Gastroesophageal sphincter (tissue), 4 donors: ENCODE measurements around the gene MAP4K2. TPM values are rescaled to one million over a fixed set of nuclear protein-coding genes. Genes with fewer than 3 reads are reported as not detected.
A peak's percentile ranks its signal among the peaks of the same experiment; 100 is the strongest.

Experiments used
- ATAC-seq: fragments of 150-250 bp; one replicate; pipeline ENCODE4 v1.9.1; 2016; ENCODE audit warnings: mild to moderate bottlenecking, moderate library complexity
- H3K27ac ChIP-seq, 4 donors: fragments of 200-600 bp; sonication (generic) in 3 of 4; 1 replicate in 3 of 4; 2 replicates in 1 of 4; pipeline ENCODE4 v1.5.1; 2016 to 2019
- H3K27me3 ChIP-seq: fragments of 200-600 bp; sonication (generic); one replicate; pipeline ENCODE4 v1.5.1; 2019
- H3K36me3 ChIP-seq, 2 donors: fragments of 200-600 bp; sonication (generic); one replicate each; pipeline ENCODE4 v1.5.1; 2019; ENCODE audit warnings: control low read depth in 1 of 2
- H3K4me1 ChIP-seq, 3 donors: fragments of 200-600 bp; sonication (generic); 1 replicate in 2 of 3; 2 replicates in 1 of 3; pipeline ENCODE4 v1.5.1; 2016 to 2019; ENCODE audit warnings: control low read depth in 2 of 3
- H3K4me3 ChIP-seq, 2 donors: fragments of 200-600 bp; sonication (generic); one replicate each; pipeline ENCODE4 v1.5.1; 2019; ENCODE audit warnings: mild to moderate bottlenecking in 1 of 2, moderate library complexity in 1 of 2
- H3K9me3 ChIP-seq, 3 donors: fragments of 200-600 bp; sonication (generic); one replicate each; pipeline ENCODE4 v1.5.1; 2017 to 2019; ENCODE audit warnings: control low read depth in 2 of 3
- EP300 ChIP-seq: sonication (generic); formaldehyde crosslinking; IDR thresholded peaks from one replicate; pipeline ENCODE4 v1.6.1; 2017; ENCODE audit warnings: antibody characterized with exemption, mild to moderate bottlenecking
- POLR2A ChIP-seq, 2 donors: fragments of 450-650 bp; IDR thresholded peaks; one replicate each; pipeline ENCODE4 v1.6.1; 2017; ENCODE audit warnings: antibody characterized with exemption in 2 of 2, mild to moderate bottlenecking in 2 of 2, moderate library complexity in 1 of 2
- POLR2AphosphoS5 ChIP-seq: sonication (generic); formaldehyde crosslinking; IDR thresholded peaks from one replicate; pipeline ENCODE4 v1.6.1; 2017; ENCODE audit warnings: antibody characterized with exemption
- WGBS, 2 donors: methylation state at CpG; one replicate each; pipeline ENCODE4 v1.1.5; 2018; ENCODE audit warnings: low coverage in 1 of 2; 5-methylcytosine and 5-hydroxymethylcytosine counted together
- total RNA-seq, 4 donors: library from RNA; depleted of rRNA; stranded (reverse); fragments of >200 nt; gene quantifications; one replicate each; pipeline ENCODE4 v1.1.0, GENCODE V29; 2016
- TF ChIP-seq, protein P1 (sequence below), 4 experiments: fragments of 200-600 bp in 2 of 4; fragments of 450-650 bp in 2 of 4; sonication (generic) in 1 of 4; IDR thresholded peaks; one replicate each; pipeline ENCODE4 v1.5.1; 2017 to 2019; ENCODE audit warnings: antibody characterized with exemption in 4 of 4, mild to moderate bottlenecking in 2 of 4, moderate library complexity in 2 of 4

The MAP4K2 gene
- total RNA-seq, 4 donors from 2014 or later: 17.6 to 24.0 (median 19.6) TPM

DNA sequence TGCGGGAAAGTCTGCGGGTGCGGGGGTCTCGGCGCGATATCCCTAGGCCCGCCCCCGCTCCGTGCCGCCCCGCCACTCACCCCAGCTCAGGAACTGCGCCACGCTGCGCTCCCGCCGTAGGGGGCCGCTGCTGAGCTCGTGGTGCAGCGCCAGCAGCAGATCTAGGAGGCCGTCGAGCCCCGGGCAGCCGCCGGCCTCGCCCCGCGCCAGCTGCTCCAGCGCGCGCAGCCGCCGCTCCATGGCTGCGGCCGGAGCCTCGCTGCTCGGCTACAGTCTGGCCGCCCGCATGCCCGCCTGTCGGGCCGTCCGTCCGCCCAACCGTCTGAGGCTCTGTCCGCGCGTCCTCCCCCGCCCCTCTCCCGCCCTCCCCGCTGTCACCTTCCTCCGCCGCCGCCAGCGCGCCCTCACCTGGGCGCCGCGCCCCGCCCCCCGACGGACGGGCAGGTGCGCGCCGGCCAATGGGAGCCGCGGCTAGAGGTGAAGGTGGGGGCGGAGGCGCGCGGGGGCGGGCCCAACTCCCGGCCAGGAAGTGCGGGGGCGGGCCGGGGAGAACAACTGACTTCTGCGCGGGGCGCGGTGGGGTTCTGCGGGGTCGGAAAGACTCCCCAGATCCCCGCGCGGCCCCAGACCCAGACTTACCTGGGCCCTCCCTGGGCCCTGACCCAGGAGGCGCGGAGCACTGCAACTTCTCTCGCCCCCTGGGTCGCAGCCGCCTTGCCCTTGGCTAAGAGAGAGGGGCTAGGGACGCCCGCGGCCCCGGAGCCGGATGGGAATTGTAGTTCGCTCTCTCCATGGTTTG is 41.5 kb upstream of the MAP4K2 start, which contains the start of gene CDC42BPG:
Gene CDC42BPG, minus strand, starts transcription at position 324 of the 799 bp plus-strand sequence. Its CDS starts 84 bp downstream, at position 240.
- Histone ChIP-seq H3K36me3 (no peaks in the 10 kb centered on the region), H3K9me3 (no peaks in the 10 kb centered on the region), H3K4me1 (peaks cover 0 to 39% (median 13%) of the 10 kb centered on the region in 3 donors), H3K27ac (peak within 1 kb of the TSS in 2 of 4 donors; percentile 0 to 57), H3K27me3 (peaks cover 6% of the 10 kb centered on the region), H3K4me3 (peak within 1 kb of the TSS; percentile 1 to 50)
- 0% methylated on average over 1 of the region's 96 CpGs; no CpG with 5 or more reads in 1 of the 2 donors for WGBS, 2 donors
- ATAC-seq: peak; percentile 75
- TF ChIP-seq POLR2AphosphoS5: no peak
- TF ChIP-seq, protein P1, sequence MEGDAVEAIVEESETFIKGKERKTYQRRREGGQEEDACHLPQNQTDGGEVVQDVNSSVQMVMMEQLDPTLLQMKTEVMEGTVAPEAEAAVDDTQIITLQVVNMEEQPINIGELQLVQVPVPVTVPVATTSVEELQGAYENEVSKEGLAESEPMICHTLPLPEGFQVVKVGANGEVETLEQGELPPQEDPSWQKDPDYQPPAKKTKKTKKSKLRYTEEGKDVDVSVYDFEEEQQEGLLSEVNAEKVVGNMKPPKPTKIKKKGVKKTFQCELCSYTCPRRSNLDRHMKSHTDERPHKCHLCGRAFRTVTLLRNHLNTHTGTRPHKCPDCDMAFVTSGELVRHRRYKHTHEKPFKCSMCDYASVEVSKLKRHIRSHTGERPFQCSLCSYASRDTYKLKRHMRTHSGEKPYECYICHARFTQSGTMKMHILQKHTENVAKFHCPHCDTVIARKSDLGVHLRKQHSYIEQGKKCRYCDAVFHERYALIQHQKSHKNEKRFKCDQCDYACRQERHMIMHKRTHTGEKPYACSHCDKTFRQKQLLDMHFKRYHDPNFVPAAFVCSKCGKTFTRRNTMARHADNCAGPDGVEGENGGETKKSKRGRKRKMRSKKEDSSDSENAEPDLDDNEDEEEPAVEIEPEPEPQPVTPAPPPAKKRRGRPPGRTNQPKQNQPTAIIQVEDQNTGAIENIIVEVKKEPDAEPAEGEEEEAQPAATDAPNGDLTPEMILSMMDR (IDR thresholded peaks at IDR 0.05): peak in 3 of 4 experiments; percentile 70 to 82 (median 80)

- Histone ChIP-seq H3K4me3 (peak overlapping the region in 1 of 2 donors; percentile 50), H3K36me3 (no peaks in the 10 kb centered on the region), H3K27ac (peak overlapping the region in 1 of 4 donors; percentile 57), H3K9me3 (no peaks in the 10 kb centered on the region), H3K27me3 (peaks cover 6% of the 10 kb centered on the region), H3K4me1 (peaks cover 0 to 32% (median 6%) of the 10 kb centered on the region in 3 donors)
- 12 to 37% methylated on average over 5 to 16 of the region's 27 CpGs for WGBS, 2 donors
- TF ChIP-seq EP300: no peak
- TF ChIP-seq, protein P1 (IDR thresholded peaks at IDR 0.05): no peak
- no peak for TF ChIP-seq POLR2AphosphoS5
- TF ChIP-seq POLR2A (IDR thresholded peaks at IDR 0.05): no peak
- ATAC-seq: no peak
Observed at GRCh38 chr11:64843686-64844329, 40.8 kb upstream of the MAP4K2 start.

DNA sequence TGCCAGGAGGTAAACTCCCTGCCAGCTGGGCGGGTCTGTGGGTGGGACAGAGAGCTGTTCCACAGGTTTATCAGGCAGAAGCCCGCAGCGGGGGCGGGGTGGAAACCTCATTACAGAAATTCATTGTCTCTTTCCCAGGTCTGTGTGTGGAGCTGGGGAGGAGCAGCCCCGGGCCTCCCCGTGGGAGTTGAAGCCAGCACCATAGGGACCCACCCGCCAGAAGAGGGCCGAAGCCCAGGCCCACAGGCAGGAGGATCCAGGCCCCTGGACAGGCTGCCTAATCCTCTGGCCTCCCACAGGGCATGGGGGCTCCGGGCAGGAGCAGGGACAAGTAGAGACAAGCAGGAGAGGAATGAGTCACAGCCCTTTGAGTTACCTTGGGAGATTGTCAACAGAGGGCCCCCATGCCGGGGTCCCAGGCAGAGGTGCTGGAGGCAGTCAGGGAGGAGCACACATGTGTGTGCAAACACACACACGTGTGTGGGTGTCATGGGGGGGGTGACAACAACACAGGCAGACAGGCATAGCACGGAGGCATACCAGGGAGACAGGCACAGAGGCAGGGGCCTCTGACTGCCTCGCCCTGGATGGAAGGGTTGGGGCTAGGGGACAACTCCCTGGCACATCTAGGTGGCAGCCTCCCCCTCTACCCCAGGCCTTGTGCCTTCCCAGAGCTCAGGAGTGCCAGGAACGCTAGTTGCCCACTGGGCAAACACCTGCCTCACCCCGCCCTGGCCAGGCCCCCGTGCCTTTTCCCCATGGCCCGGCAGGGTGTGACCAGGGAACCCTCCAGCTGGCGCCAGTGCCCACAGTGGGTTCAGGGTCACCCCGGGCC is 40.1 kb upstream of the MAP4K2 start:
- H3K27ac ChIP-seq: no peak overlapping the region
- H3K4me1 ChIP-seq: peaks cover 0 to 24% (median 5%) of the 10 kb centered on the region in 3 donors
- H3K27me3 ChIP-seq: peaks cover 6% of the 10 kb centered on the region
- TF ChIP-seq EP300 (no peak), POLR2AphosphoS5 (no peak), POLR2A (IDR thresholded peaks at IDR 0.05) (no peak)
- TF ChIP-seq, protein P1 (IDR thresholded peaks at IDR 0.05): no peak
- no peak for ATAC-seq
- no CpG with 5 or more reads among the region's 19 CpGs for WGBS, 2 donors
- no peaks in the 10 kb centered on the region for H3K36me3 ChIP-seq
- no peaks in the 10 kb centered on the region for H3K9me3 ChIP-seq
- no peak overlapping the region for H3K4me3 ChIP-seq

DNA sequence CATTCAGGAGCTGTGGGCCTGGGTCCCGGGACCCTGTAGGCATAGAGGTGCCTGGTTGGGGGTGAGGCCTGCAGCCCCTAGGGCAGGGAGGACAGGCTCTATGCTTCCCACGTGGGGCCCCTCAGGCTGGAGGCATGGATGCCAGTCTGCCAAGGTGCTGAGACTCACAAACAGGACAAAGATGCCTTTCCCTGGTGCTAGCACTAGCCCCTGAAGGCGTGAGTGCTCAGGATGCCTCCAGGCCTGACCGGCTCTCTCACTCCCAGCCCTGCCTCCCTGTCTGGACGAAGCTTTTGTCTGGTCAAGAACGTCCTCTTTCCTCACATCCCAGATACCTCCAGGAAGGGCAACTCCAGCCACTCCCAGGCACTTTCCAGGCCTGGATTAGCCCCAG is 39.3 kb upstream of the MAP4K2 start:
- Histone ChIP-seq H3K27me3 (peaks cover 6% of the 10 kb centered on the region), H3K4me1 (peaks cover 0 to 19% (median 2%) of the 10 kb centered on the region in 3 donors), H3K9me3 (no peaks in the 10 kb centered on the region), H3K4me3 (no peak overlapping the region), H3K36me3 (no peaks in the 10 kb centered on the region), H3K27ac (no peak overlapping the region)
- TF ChIP-seq EP300: no peak
- TF ChIP-seq POLR2AphosphoS5: no peak
- TF ChIP-seq POLR2A (IDR thresholded peaks at IDR 0.05): no peak
- TF ChIP-seq, protein P1 (IDR thresholded peaks at IDR 0.05): no peak
- no peak for ATAC-seq
- WGBS, 2 donors: 100% methylated on average over 1 of the region's 6 CpGs; no CpG with 5 or more reads in 1 of the 2 donors
